NCI-H1436 treated with DMSO at 0.1 percent for 48 hours (cell line): ENCODE data around the gene ZNF414.
"Not testable (repeated sequence)": the region's sequence is repeated elsewhere in the genome, so short reads cannot be mapped to it uniquely, and the experiment has no call there.

Experiments used
- DNase-seq: peaks from one replicate; lab custom pipeline; 2025; lab: John Stamatoyannopoulos, UW

Gene ZNF414, protein sequence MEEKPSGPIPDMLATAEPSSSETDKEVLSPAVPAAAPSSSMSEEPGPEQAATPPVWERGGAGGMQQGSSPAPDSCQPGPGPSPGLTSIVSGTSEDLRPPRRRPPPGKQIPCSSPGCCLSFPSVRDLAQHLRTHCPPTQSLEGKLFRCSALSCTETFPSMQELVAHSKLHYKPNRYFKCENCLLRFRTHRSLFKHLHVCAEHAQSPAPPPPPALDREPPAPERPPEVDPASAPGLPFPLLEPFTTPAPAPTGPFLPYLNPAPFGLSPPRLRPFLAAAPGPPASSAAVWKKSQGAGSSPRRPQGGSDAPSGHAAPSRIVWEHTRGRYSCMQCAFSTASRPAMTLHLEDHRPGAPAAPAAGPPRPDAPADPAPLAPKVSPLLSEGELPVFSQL

DNA sequence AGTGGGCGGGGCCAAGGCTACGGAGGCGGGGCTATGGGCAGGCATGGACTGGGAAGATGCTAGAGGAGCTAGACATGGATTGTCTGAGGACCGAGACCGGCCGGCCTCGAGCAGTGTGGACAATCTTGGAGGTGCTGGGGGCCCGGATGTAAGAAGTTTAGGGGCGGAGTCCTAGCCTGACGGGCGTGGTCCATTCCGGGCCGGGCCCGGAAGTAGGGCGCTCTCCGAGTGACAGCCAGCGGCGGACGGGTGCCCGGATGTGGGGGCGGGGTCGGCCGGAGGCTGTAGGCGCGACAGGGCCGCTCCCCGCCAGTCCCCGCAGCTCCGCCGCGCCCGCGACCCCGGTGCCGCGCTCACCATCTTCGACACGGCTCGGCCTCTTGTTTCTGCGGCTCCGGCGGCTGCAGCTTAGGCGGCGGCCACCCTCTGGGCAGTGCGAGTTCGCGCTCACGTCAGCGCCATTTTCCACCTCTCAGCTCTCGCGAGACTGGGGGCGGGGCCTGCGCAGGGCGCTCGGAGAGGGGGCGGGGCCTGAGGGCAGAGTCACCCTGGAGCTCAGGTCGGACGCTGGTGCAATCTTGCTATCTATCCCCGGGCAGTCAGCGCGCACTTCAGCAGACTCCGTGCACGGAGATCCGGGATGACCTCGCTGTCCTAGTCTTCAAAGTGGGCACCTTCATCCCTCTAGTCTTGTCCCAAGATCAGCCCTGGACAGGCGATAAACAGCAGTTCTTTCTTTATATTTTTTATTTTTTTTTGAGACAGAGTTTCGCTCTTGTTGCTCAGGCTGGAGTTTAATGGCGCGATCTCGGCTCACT lies at the start of gene ZNF414:
TSS of gene ZNF414 (minus strand) at position 481 of the 818 bp plus-strand sequence. CDS start at position 360, 121 bp downstream.
- DNase-seq, result peak; percentile 72

DNA sequence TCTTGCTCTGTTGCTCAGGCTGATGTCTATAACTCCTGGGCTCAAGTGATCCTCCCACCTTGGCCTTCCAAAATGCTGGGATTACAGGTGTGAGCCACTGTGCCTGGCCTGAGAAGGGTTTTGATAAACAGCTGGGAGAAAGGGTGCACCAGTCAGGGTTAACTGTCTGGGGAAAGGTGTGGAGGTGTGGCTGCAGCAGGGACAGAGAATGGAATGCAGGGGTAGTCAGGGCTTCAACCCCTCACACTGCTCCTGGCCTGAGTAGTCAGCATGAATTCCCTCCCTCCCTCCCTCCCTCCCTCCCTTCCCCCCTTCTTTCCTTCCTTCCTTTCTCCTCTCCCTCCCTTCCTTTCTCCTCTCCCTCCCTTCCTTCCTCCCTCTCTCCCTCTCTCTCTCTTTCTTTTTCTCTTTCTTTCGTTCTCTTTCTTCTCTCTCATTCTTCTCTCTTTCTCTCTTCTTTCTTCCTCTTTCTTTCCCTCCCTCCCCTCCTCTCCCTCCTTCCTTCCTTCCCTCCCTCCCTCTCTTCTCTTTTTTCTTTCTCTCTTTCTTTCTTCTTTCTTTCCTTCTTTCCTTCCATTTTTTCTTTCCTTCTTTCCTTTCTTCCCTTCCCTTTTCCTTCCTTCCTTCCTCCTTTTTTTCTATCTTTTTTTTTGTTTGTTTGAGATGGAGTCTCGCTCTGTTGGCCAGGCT lies 47.3 kb upstream of the ZNF414 start:
- no peak for DNase-seq

DNA sequence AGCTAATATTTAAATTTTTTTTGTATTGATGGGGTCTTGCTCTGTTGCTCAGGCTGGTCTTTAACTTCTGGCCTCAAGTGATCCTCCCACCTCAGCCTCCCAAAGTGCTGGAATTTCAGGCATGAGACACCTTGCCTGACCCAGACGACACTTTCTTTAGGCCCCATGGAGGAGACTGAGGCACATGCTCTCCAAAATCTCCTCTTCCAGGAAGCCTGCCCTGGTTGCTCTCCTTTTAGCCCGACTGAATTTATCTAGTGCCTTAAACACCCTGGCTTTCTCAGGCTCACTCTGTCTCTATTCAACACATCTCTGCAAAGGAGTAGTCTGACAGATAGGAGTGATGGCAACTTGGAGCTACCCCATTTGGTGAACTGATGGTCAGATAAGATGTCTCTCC lies 44.4 kb upstream of the ZNF414 start:
- DNase-seq, result no peak

DNA sequence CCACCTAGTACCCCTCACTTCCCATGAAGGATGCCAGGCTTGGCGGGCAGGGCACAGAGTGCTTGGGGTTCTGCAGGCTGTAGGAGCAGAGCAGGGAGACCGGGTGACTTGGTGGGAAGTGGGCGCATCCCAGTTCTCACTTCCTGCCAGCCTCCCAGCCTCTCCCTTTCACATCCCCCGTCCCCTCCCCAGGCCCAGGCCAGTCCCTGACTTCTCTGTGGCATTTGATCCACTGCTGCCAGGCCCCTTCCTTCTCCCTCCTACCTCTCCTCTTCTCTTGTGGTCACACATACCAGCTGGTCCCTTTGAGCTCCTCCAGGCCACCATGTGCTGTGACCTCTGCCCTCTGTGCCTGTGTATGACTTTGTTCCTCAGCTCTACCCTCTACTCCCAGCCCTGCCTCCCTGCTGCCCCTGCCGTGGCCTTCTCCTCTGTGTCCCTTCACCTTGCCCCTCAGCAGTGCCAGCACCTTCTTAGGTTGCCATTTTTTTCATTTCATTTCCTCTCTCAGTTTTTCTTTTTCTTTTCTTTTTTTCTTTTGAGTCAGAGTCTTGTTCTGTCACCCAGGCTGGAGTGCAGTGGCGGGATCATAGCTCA lies 43.8 kb upstream of the ZNF414 start:
- DNase-seq, result no peak

DNA sequence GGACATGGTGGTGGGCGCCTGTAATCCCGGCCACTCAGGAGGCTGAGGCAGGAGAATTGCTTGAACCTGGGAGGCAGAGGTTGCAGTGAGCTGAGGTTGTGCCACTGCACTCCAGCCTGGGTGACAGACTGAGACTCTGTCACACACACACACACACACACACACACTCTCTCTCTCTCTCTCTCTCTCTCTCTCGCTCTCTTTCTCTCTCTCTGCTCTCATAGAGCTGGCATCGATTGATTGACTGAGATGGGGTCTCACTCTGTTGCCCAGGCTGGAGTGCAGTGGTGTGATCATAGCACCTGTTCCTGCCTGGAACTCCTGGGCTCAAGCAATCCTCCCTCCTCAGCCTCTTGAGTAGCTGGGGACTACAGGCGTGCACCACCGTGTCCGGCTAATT lies 39.8 kb upstream of the ZNF414 start:
- not testable (repeated sequence) for DNase-seq

DNA sequence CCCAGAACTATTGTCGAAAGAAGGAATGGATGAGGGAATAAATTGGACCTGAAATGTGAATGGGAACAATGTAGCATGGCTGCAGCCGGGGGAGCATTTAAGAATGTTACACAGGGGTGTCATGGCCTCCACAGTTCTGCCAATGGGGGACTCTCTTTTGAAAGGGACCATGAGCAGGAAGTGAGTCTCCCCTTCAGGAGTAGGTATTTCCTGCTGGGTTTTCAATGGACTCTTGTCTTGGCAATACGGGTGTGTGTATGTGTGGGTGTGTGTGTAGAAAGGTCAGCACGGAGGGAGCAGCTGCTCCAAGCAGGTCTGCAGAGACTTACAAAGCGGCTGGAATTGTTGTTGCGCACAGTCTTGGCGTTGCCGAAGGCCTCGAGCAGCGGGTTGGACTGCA lies 38.8 kb upstream of the ZNF414 start:
- no peak for DNase-seq

DNA sequence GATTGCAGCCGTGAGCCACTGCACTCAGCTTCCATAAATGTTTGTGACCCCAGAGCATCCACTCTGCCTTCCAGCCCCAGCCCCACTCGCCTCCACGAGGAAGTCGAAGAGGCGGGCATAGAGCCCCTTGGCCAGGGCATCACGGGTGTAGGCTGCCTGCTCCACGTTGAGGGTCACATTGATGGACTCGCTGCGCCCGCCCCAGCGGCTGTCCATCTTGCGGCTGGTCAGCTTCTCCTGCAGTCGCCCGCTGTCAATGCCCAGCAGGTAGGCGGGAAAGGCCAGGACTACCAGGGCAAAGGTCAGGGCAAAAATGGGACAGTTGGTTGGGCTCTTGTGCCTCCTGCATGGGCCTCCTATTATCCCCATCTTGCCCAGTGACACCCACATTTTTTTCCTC lies 36.1 kb upstream of the ZNF414 start:
- DNase-seq, result no peak

DNA sequence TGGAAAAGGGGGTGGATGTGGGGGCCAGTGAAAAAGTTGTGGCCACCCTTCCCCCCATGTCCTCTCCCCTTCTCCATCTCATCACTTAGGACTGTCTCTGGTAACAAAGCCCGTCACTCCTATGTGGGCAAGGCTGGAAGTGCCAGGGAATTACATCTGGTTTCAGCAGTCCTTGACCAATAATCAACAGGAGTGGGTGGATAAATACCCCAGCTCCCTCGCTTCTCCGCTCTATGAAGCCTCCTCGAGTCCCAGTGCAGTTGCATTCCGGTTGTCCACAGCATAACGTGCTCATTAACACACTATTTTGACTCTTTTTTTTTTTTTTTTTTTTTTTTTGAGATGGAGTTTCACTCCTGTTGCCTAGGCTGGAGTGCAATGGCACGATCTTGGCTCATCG lies 31.8 kb upstream of the ZNF414 start:
- DNase-seq, result no peak

DNA sequence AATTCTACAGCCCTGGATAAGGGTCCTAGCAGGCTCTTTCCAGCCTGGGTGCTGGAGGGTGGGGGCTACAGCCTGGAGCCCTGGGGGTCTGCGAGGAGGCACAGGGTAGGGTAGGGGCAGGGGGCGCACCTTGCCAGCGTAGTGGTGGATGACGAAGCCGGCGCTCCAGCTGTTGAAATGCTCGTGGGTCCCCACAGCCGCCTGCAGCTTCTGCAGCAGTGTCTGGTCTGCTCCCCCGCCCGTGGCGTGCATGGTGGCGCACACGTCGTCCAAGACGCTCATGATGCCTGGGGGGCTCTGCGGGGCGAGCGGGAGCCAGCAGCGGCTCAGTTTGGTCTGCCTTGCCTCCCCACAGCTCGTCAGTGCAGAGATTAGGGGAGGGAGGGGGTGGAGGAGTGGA lies 30.2 kb upstream of the ZNF414 start:
- DNase-seq, result no peak

DNA sequence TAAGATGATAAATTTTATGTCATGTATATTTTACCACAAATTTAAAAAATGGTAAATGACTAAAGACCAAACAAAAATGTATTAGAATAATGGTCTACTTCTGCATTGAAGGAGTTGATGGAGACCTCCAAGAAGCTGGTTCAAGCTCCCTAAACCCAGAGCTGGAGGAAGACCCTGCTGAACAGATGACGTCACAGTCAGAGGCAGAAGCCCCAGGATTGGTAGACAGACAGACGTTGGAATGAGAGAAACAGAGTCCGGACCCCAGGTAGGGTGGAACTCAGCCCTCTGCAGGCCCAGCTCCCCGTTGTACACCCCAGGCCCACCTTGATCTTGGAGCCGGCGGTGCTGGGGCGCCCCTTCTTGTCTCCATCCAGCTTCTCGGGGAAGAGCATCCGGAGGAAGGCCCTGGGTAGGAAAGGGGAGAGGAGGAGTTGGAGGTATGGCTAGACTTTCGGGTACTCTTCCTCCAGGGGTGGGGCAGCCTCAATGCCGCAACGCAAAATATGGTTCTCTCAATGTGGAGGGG lies 25.7 kb upstream of the ZNF414 start:
- DNase-seq, result no peak

DNA sequence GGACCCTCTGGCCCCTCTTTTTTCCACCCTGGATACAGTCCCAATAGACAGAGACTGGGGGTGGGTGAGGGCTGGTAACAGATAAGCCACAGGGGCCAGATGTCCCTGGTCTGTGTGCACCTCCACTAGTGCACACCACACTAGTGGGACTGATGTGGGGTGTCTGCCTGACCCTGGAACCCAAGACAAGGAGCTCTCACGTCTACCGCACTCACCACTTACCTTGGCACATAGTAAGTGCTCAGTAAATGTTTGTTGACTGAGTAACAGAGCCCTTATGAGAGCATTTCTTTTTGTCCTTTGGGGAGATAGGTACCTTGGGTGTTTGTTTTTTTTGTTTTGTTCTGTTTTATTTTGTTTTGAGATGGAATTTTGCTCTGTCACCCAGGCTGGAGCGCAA lies 23.1 kb upstream of the ZNF414 start:
- DNase-seq, result no peak

DNA sequence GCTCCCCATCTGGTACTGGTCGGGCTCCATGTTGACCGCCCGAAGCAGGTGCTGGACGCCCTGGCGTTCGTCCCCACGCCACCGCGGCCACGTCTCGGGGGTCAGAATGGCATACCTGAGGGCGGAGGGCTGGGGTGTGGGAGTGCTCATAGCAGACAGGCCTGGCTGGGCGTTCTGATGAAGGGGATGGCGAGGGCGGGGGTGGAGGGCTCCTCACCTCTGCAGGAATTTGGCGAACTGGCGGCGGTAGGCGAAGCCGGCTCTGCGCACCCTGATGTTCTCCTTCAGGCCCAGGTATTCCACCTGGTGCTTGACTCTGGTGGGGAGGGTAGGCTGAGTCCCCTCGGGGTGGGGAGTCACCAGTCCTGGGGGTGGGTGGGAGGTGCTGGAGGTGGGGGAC lies 22.3 kb upstream of the ZNF414 start:
- no peak for DNase-seq

DNA sequence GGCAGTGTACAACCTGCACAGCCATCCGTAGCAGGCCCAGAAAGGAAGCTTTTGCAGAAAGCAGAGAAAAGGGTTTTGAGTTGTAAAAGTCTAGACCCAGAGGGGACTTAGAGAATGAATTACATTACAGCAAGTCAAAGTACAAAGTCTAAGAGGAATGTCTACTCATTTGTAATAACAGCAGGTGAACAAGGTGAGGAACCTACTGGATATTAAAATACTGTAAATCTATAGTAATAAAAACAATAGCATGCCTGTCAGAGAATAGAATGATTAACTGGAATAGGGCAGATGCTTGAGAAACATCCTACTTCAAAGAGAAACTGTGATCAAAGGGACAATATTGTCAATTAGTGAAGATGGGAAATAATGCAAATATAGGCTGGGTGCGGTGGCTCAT lies 18.3 kb upstream of the ZNF414 start:
- DNase-seq, result no peak

DNA sequence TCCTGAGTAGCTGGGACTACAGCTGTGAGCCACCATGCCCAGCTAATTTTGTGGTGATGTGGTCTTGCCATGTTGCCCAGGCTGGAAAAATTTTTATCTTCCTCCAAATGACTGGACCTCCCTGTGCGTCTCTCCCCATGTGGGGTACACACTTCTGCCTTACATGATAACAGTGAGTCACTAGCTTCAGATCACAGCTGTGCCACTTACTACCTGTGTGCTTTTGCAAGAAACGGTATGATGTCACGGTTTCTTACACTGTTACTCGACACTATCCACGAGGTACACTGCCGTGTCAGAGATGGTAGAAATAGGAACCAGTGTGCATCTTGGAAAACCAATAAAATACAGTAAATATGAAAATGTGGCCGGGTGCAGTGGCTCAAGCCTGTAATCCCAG lies 17.5 kb upstream of the ZNF414 start:
- no peak for DNase-seq

DNA sequence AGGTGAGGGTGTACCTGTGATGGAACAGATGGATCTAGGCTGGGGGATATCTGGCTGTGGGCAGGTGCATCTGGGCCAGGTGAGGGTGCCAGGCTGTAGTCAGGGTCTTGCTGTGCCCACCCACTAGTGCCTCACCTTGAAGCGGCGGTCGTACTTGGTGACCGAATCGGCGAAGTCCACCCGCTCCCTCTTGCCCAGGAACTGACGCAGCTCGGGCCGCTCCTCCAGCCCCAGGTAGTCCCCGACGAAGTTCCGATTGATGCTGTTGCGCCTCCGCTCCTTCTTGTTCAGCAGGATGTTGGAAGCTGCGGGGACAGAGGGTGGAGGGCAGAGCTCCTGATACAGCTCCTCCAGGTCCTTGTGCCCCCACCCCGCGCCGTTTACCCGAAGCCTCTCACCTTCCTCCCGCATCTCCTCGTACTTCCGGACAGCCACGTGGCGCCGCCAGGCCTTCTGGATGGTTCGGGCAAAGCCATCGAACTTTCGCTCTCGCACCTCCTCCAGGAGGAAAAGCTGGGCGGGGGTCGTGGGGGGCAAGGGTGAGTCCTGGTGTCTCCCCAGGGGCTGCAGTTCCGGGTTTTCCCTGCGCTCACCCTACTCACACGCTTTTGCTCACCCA lies 16.2 kb upstream of the ZNF414 start:
- no peak for DNase-seq

DNA sequence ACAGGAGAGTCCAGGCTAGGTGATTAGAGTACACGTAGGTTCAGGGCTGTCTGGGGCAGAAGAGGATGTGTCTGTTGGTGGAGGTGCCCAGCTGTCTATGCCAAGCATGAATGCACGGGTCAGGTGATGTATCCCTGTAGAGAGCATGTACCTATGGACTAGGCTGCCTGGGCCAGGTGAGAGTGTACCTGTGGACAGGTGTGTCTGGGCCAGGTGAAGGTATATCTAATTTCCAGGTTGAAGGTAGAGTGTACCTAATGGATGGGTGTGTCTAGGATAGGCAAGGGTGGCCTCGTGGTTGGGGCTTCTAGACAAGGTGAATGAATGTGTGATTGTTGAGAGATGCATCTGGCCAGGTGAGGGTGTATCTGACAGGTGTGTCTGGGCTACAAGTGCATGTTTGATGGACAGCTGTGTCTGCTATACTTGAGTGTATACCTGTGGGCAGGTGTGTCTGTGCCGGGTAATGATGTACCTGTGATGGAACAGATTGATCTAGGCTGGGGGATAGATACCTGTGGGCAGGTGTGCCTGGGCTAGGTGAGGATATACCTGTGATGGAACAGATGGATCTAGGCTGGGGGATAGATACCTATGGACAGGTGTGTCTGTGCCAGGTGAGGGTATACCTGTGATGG lies 15.5 kb upstream of the ZNF414 start:
- no peak for DNase-seq

DNA sequence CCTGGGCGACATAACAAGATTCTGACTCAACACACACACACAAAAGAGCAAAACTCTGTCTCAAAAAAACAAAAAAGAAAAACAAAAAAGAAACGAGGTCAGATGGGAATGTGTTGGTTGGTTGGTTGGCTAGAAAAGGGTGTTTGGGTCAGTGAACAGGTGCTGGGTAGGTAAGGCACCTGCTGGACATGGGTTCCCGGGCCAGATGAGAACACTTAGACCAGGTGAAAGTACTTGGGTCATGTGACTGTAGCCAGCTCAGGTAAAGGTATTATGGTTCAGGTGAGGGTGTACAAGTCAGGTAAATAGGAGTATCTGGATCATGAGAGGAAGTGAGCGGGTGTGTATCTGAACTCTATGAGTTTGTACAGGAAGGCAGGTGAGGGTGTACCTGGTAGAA lies 14.5 kb upstream of the ZNF414 start:
- no peak for DNase-seq

DNA sequence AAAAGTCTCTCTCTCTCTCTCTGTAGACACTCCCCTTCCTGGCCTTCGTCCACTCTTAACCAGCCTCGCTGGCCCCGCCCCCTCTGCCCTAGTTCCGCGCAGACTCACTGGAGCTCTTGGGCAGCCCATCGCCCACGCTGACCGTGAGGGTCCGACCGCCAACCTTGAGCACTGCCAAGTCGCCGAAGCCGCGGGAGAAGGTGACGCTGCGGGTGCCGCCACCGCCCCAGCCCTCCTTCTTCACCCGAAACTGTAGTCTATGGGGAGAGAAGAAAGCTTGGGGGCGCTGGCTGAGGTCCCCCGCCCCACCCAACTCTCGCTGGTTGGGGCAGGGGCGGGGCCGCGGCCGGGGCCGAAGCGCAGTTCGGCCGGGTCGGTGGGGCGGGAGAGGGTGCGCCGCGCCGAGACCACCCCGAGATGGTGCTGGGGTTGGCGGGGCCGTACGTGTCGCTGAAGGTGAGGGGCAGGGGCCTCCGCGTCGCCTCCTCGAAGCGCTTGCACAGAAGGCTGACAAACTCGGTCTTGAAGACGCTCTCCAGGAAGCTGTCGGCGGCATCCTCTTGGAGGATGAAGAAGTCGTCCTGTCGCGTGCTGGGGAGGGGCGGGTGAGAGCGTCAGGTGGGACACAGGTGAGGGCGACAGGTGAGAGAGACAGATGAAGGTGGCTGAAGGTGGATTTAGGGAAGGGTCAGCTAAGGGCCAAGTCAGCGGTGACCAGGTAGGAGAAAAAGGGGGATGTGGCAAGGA lies 12.6 kb upstream of the ZNF414 start:
- no peak for DNase-seq

DNA sequence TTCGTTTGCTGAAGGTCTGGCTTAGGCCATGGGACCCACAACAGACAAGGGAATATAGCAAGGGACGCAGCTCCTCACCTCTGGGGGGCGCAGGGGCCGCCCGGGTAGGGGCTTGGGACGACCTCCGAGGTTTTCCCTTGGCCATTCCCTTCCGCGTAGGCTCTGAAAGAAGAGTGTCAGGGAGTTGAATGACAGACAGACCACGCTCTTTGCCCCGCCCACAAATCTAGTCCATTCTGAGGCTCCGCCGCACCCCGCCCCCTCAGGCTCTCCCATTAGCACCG lies 11.4 kb upstream of the ZNF414 start:
- DNase-seq, result no peak

DNA sequence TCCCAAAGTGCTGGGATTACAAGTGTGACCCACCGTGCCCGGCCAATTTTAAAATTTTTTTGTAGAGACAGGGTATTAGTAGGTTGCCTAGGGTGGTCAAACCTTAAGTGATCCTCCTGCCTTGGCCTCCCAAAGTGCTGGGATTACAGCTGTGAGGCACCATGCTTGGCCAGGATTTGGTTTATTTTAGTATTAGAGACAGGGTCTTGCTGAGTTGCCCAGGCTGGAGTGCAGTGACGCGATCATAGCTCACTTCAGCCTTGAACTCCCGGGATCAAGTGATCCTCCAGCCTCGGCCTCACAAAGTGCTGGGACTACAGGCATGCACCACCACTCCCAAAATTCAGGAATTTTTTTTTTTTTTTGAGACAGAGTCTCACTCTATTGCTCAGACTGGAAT lies 5.4 kb upstream of the ZNF414 start:
- no peak for DNase-seq

DNA sequence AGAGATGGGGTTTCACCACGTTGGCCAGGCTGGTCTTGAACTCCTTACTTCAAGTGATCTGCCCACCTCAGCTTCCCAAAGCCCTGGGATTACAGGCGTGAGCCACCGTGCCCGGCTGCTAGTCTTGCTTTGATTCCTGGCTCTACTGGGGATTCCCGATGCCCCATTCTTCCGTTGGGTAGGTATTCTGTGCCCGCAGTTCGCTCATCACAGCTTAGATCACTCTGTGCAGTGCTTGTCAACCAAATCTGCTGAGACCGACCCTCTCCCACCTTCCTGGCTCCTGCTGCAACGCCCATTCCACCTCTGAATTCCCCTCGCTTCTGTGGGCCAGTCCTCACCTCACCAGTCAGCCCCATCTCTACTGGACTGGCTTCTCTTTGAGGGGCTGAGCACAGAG lies 4.6 kb upstream of the ZNF414 start:
- DNase-seq, result no peak
